Measurements from ENCODE around the gene GRHL1.

Gene GRHL1

GRCh38 chr2:10047616-10048500, 96.4 kb downstream of the GRHL1 start:
- no peak for DNase-seq

- DNase-seq, result no peak
These were observed 97.1 kb downstream of the GRHL1 start for GRCh38 chr2:10048501-10049171.
